Endothelial cell of umbilical vein (primary cell): ENCODE results near the gene SLC25A13.

ENCODE experiments used
- CTCF ChIP-seq, 2 donors: IDR thresholded peaks; 1 replicate in 1 of 2; 2 replicates in 1 of 2; pipeline ENCODE4 v1.5.1; 2011; ENCODE audit warnings: low read length in 2 of 2, mild to moderate bottlenecking in 2 of 2, moderate library complexity in 2 of 2, control low read depth in 1 of 2, inconsistent platforms in 1 of 2, low read depth in 1 of 2; ENCODE audit not compliant: insufficient read depth in 1 of 2; ENCODE audit errors: extremely low read depth in 1 of 2
- MYC ChIP-seq: IDR thresholded peaks from one replicate; pipeline ENCODE4 v1.6.1; 2011; ENCODE audit warnings: mild to moderate bottlenecking, low read depth, low read length
- POLR2A ChIP-seq: IDR thresholded peaks from 2 replicates; pipeline ENCODE4 v1.6.1; 2012; ENCODE audit warnings: low read depth, mild to moderate bottlenecking, control low read depth, low read length
- POLR2AphosphoS5 ChIP-seq: IDR thresholded peaks from 2 replicates; pipeline ENCODE4 v1.6.1; 2012; ENCODE audit warnings: low read depth, mild to moderate bottlenecking, control low read depth, low read length, moderate library complexity; ENCODE audit not compliant: insufficient read depth

- TF ChIP-seq CTCF (IDR thresholded peaks at IDR 0.05; ENCODE audit: extremely low read depth in 1 of 2, insufficient read depth in 1 of 2, low read depth in 1 of 2, low read length in 2 of 2) (no peak), POLR2A (no peak), POLR2AphosphoS5 (no peak), MYC (no peak)
These were observed 22.3 kb upstream of the SLC25A13 start for GRCh38 chr7:96344236-96344635.
